HG02870 (cell line): ENCODE measurements around the gene TMTC4.
A peak's percentile ranks its signal among the peaks of the same experiment; 100 is the strongest.
"Not testable (repeated sequence)": the region's sequence is repeated elsewhere in the genome, so short reads cannot be mapped to it uniquely, and the experiment has no call there.

ENCODE experiments used
- ATAC-seq: cut with Tn5 transposase; IDR thresholded peaks from one replicate; pipeline ENCODE4 v1.9.1; 2021; ENCODE audit warnings: mild to moderate bottlenecking, moderate library complexity; ENCODE audit not compliant: unreplicated experiment

Gene TMTC4

GRCh38 chr13:100589178-100589725 is 85.3 kb downstream of the TMTC4 start:
- no peak for ATAC-seq

- ATAC-seq, result peak; percentile 94
Observed at GRCh38 chr13:100588331-100589177, 86.0 kb downstream of the TMTC4 start, which contains the start of gene GGACT. GGACT (minus strand) TSS chr13:100588789; CDS start chr13:100532591, 56,198 bp downstream.

GRCh38 chr13:100584896-100585295 is 89.7 kb downstream of the TMTC4 start:
- ATAC-seq, result no peak

- ATAC-seq, result no peak
Observed at GRCh38 chr13:100581504-100581903, 93.1 kb downstream of the TMTC4 start.

GRCh38 chr13:100581030-100581429 is 93.6 kb downstream of the TMTC4 start:
- no peak for ATAC-seq

GRCh38 chr13:100580045-100580444 is 94.5 kb downstream of the TMTC4 start:
- ATAC-seq, result no peak

GRCh38 chr13:100577239-100577638 is 97.4 kb downstream of the TMTC4 start:
- ATAC-seq, result not testable (repeated sequence)

- peak; percentile 95 for ATAC-seq
Observed at GRCh38 chr13:100573121-100573520, 101.5 kb downstream of the TMTC4 start.

GRCh38 chr13:100566543-100566942 is 108.1 kb downstream of the TMTC4 start:
- ATAC-seq, result no peak

GRCh38 chr13:100565286-100565685 is 109.3 kb downstream of the TMTC4 start:
- no peak for ATAC-seq

- ATAC-seq, result no peak
Observed at GRCh38 chr13:100564444-100565223, 110.0 kb downstream of the TMTC4 start.

GRCh38 chr13:100563779-100564178 is 110.8 kb downstream of the TMTC4 start:
- ATAC-seq, result no peak

- ATAC-seq, result no peak
Observed at GRCh38 chr13:100561599-100562204, 112.9 kb downstream of the TMTC4 start.

- no peak for ATAC-seq
Observed at GRCh38 chr13:100561158-100561499, 113.5 kb downstream of the TMTC4 start.

- no peak for ATAC-seq
Observed at GRCh38 chr13:100560498-100561157, 114.0 kb downstream of the TMTC4 start.

- ATAC-seq, result no peak
Observed at GRCh38 chr13:100559886-100560285, 114.7 kb downstream of the TMTC4 start.
